Measurements from ENCODE around the gene IQSEC1. TPM values are rescaled to one million over a fixed set of nuclear protein-coding genes. Genes with fewer than 3 reads are reported as not detected.

The IQSEC1 gene
- total and polyA plus RNA-seq, 2 donors (not counting 3 experiments of a cell fraction or from before 2014, with no cell fraction given), result 5.2 to 18.0 TPM

DNA sequence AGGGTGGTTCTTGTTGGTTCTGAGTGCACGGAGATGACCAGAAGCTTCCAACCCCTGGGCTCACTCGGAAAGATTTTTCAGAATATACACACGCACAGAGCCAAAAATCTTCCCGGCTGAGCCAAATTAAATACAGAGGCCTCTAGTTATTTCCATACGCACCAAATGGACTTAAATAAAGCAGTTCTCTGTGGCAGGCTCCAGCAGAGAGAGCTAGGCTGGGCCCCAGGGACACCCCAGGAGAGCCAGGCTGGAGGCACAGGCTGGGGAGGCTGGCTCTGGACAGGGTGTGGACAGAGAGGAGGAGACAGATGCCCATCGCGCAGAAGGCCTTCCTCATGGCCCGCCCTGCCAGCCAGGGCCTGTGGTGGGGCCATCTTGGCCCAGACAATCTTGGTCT is 115.9 kb downstream of the IQSEC1 start:
- Histone ChIP-seq H3K4me1 (ENCODE audit: control insufficient read depth, extremely low read depth, insufficient read depth, low read length) (peaks cover 18% of the 10 kb centered on the region), H3K9ac (replicated peaks; ENCODE audit: extremely low read depth, insufficient read depth, low read length) (no peak overlapping the region), H3K9me1 (replicated peaks; ENCODE audit: control insufficient read depth, extremely low read depth, insufficient read depth, low read length) (no peaks in the 10 kb centered on the region), H3K27me3 (ENCODE audit: control insufficient read depth in 2 of 2, insufficient read depth in 2 of 2, low read length in 2 of 2) (no peaks in the 10 kb centered on the region), H4K20me1 (replicated peaks; ENCODE audit: control insufficient read depth, extremely low read depth, insufficient read depth, low read length) (no peaks in the 10 kb centered on the region), H2AFZ (ENCODE audit: low read depth, low read length) (no peak overlapping the region), H3K9me3 (replicated peaks; ENCODE audit: control insufficient read depth, insufficient read depth, low read length) (no peaks in the 10 kb centered on the region), H3K4me2 (ENCODE audit: insufficient read depth, low read length) (no peak overlapping the region), H3K79me2 (ENCODE audit: control insufficient read depth, insufficient read depth, low read length) (no peaks in the 10 kb centered on the region), H3K36me3 (ENCODE audit: control insufficient read depth in 2 of 2, extremely low read depth in 1 of 2, insufficient read depth in 2 of 2, low read length in 2 of 2) (no peaks in the 10 kb centered on the region), H3K27ac (ENCODE audit: insufficient read depth, low read depth, low read length) (no peak overlapping the region), H3K4me3 (replicated peaks in 1 of 3; ENCODE audit: insufficient read depth in 1 of 3, low read depth in 1 of 3, low read length in 3 of 3) (no peak overlapping the region)
- dilution Hi-C loops (cut with MboI; ENCODE audit: extremely low pct_ligation_motif_present, low sequenced_read_pairs), result no loop called here
- DNase-seq (ENCODE audit: low read depth, low spot score) (no peak), FAIRE-seq (no peak)
- CTCF ChIA-PET, result no interaction called here
- POLR2A ChIA-PET, result no interaction called here
- BruUV-seq (replicated peaks), result no TSS peak
- TF ChIP-seq, protein P1, sequence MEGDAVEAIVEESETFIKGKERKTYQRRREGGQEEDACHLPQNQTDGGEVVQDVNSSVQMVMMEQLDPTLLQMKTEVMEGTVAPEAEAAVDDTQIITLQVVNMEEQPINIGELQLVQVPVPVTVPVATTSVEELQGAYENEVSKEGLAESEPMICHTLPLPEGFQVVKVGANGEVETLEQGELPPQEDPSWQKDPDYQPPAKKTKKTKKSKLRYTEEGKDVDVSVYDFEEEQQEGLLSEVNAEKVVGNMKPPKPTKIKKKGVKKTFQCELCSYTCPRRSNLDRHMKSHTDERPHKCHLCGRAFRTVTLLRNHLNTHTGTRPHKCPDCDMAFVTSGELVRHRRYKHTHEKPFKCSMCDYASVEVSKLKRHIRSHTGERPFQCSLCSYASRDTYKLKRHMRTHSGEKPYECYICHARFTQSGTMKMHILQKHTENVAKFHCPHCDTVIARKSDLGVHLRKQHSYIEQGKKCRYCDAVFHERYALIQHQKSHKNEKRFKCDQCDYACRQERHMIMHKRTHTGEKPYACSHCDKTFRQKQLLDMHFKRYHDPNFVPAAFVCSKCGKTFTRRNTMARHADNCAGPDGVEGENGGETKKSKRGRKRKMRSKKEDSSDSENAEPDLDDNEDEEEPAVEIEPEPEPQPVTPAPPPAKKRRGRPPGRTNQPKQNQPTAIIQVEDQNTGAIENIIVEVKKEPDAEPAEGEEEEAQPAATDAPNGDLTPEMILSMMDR (IDR thresholded peaks at IDR 0.05; ENCODE audit: extremely low read depth in 1 of 2, insufficient read depth in 1 of 2, low read depth in 1 of 2, low read length in 2 of 2), result no peak
- TF ChIP-seq, protein P2, sequence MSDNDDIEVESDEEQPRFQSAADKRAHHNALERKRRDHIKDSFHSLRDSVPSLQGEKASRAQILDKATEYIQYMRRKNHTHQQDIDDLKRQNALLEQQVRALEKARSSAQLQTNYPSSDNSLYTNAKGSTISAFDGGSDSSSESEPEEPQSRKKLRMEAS (IDR thresholded peaks at IDR 0.05; ENCODE audit: insufficient read depth, insufficient read length), result no peak
- TF ChIP-seq POLR2AphosphoS5 (IDR thresholded peaks at IDR 0.05; ENCODE audit: insufficient read depth, low read depth, low read length) (no peak), JUN (IDR thresholded peaks at IDR 0.05; ENCODE audit: borderline replicate concordance, insufficient read depth, insufficient read length, low read depth) (no peak), FOS (IDR thresholded peaks at IDR 0.05; ENCODE audit: borderline replicate concordance, insufficient read depth, low read length) (no peak), POLR2A (IDR thresholded peaks at IDR 0.05; ENCODE audit: low read depth, low read length) (no peak), EZH2 (IDR thresholded peaks at IDR 0.05; ENCODE audit: borderline replicate concordance, low read depth, low read length, severe bottlenecking) (no peak), GATA2 (IDR thresholded peaks at IDR 0.05; ENCODE audit: insufficient read depth, insufficient read length, low read depth, low read length) (no peak), MYC (IDR thresholded peaks at IDR 0.05; ENCODE audit: low read depth, low read length) (no peak)
- intact Hi-C loops (cut with micrococcal nuclease), result no loop called here
